A673 (cell line): ENCODE measurements around the gene STIL.

Experiments
- CTCF ChIP-seq: fragments of 300-800, 200-600 bp; sonication (generic); conservative IDR thresholded peaks from 2 replicates; pipeline ENCODE4 v1.5.1; 2017; ENCODE audit warnings: low read depth, mild to moderate bottlenecking, antibody characterized with exemption, low read length, moderate library complexity, mixed read lengths
- EZH2 ChIP-seq: fragments of 200-600 bp; sonication (generic); IDR thresholded peaks from 2 replicates; pipeline ENCODE4 v1.6.1; 2017; ENCODE audit warnings: borderline replicate concordance, low read depth, mild to moderate bottlenecking, mixed read lengths, antibody characterized with exemption, low read length; ENCODE audit not compliant: poor library complexity, severe bottlenecking

GRCh38 chr1:47280142-47280541 lies 33.8 kb downstream of the STIL start:
- no peak for TF ChIP-seq CTCF
- no peak for TF ChIP-seq EZH2
